GM11168 (cell line): Measurements from ENCODE around the gene SYNJ1.

Experiments used
- in situ Hi-C: fragments of 300-500 bp; cut with MboI; formaldehyde crosslinking; loops from one replicate; pipeline ENCODE4 v1.12.0; 2022; ENCODE audit warnings: low sequenced_read_pairs; ENCODE audit not compliant: unreplicated experiment

The SYNJ1 gene

DNA sequence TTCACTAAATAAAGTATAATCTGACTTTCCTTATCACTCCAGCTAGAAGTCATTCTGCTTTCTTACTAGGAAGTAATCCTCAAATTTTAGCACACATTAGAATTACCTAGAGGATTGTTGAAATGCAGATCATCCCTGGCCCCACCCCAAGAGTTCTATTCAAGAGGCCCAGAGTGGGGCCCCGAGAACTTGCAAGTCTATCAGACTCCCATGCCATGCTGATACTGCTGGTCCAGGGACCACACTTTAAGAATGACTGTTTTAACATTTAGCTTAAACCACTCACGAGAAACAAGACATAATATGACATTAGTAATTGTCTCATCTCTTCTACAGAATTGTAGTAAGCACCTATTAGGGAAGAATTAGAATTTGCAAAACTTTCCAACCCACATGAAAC is 7.7 kb upstream of the SYNJ1 start:
- in situ Hi-C loops, result no loop called here

DNA sequence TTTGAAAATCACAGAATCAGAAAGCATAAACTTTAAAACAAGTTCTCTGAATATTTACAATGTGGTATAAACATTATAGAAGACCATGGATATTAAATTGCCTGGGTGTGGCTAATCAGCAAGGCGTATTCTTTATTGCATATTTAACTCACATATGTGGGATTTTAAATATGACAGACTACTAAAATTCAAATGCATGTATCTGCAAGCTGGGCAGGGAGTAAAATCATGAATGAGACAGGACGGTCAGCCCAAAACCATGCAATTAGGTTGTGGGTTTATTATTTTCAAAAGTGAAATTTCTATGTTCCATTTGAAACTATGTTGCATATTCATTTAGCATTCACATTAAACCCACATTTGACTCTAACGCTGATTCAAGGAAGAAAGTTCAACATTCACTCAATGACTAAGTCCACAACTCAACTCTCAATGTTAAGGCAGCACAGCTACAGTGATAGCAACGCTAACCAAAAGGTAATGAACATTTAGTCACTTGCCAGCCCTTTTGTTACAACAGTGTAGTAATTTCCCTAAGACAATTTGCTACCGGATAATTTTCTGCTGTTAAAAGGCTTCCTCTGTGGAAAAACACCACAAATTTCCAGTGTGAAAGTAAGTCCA is 6.3 kb upstream of the SYNJ1 start:
- in situ Hi-C loops, result no loop called here

DNA sequence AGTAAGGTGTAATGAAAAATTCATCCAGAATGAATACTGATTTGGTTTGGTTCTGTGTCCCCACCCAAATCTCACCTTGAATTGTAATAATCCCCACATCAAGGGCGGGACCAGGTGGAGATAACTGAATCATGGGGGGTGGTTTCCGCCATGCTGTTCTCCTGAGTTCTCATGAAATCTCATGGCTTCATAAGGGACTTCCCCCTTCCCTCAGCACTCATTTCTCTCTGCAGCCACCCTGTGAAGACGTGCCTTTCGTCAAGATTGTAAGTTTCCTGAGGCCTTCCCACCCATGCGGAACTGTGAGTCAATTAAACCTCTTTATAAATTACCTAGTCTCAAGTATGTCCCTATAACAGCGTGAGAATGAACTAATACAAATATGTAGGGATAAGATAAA is 5.5 kb upstream of the SYNJ1 start:
- in situ Hi-C loops, result no loop called here

DNA sequence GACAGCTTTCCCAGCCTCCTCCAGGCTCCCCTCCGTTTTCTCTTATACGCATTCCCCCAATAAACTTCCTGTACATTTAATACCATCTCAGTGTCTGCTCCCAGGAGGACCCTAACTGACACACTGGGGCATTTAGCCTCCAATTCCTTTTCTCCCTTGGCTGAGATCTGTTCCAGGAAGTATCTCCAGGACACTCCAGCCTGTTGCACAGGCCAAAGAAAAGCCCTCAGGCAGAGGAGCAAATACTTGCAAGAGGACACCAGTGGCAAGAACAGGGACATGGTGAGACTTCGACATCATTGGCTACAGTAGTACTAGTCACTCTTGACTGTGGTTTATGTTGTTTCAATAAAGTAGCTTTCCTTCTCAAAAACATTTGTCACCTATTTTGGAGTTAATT is 4.7 kb upstream of the SYNJ1 start:
- in situ Hi-C loops, result no loop called here

DNA sequence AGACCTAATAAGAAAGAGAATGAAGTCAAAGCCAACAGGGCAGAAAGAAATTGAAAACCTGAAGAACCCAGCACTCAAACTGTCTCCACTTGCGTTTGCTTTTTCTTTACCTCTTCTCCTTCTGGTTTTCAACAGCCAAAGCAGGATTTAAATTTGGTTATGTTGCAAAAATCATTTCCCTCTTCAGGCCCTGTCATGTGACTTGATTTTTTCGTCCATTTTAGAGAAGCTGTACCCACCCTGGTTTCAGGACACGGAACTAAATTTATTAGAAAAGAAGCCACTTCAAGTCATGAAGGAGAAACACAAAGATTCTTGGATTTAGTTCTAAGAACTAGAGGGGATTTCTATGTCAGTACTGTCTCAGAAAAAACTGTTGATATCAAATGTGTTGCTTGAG is 1.0 kb upstream of the SYNJ1 start:
- in situ Hi-C loops, result no loop called here

DNA sequence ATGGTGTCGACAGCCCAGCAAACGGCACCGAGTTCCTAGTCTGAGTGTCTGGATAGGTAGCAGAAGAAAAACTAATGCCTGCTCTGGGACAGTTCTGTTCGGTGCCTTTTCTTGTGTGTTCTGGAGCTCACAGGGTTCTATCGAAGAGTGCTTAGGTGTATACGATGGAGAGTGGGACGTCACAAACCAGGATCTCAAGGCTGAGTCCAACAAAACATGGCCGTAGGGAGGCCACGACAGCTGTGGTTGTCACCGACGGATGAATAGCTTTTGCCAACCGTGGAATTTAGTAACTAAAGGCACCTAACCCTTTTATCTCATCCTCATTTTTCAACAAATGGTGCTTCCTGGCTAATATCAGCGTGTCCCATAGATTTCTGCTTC is 635 bp upstream of the SYNJ1 start:
- in situ Hi-C loops, result no loop called here

DNA sequence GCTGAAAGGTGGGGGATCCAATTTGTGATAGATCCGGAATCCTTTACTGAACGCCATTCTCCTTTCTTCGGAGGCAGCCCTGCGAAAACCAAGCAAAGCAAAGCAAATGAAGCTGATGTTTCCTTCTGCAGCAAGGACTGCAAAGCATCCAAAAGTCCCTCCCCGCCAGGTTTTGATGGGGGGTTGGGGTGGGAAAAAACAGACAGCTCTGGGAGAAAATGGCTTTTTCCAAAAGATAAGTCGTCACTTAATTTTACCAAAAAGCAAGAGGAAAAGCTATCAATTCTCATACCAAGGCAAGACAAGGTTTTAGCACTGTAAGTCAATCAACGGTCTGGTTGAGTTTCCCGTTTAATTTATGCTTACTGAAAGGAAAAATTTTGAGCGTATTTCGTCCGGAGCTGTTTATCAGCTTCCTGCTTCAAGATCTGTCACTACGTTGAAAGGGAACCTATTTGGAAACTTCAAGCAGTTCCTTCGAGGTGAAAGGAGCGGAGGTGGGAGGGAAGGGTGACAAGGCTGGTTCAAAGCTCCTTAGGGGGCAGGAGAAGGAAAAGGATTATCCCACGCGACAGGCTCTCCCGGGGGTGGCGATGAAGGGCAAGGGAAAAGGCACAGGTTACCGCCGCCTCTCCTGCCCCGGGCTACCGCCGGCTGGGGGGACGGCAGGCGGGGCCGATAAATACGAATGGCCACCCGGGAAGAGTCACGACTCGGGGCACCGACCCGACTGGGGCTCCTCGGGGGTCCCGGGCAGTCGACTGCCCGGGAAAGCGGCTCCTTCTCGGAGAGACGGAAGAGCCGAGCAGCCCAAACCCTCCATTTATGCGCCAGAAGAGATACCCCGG is 750 bp downstream of the SYNJ1 start:
- in situ Hi-C loops, result no loop called here

DNA sequence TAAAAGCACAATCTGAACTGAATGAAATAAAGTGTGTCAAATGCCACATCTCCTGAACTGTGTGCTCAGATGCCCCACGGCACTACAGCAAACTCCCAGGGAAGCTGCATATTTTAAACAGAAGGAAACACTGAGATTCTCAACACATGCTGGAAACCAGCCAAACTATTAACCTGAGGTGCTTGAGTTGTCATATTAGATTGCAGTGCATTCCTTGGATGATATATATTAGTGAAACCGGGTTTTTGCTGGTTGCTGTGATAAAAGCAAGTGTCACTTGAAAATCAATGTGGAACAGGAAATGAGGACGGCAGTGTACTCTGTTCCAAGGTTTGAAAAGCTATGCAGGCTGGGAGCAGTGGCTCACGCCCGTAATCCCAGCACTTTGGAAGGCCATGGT is 8.7 kb downstream of the SYNJ1 start:
- in situ Hi-C loops, result no loop called here

DNA sequence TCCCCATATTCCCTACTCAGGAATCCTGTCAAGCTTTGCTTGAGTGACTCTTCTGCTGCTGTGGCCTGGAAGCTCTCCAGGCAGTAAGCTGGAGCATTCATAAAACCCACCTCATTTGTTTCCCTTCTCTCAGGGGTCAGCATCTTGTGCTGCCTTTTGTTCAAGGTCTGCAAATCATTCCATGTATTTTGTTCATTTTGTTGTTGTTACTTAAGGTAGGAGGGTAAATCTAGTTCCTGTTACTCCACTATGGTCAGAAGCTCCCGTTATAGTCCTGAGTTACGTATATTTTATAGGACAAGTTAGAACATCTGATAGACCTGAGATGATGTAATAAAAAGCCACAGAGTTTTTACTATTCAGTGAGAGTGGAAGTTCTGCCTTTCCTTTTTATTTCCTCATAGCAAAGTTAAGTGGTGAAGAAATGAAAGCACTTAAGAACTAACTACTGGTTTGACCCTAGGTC is 9.9 kb downstream of the SYNJ1 start:
- in situ Hi-C loops, result no loop called here

DNA sequence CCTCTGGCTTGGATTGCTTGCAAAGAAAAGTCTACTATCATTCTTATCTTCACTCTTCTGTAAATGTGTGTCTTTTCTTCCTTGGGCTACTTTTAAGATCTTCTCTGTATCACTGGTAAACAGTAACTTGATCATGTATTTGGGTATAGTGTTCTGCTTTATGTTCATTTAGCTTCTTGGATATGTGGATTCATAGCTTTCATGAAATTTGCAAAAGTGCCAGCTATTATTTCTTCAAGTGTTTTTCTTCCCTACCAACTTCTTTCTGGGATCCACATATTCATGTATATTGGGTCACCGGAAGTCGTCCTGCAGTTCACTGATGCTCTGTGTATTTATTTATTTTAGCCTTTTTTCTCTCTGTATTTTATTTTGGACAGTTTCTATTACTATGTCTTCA is 11.3 kb downstream of the SYNJ1 start:
- in situ Hi-C loops, result no loop called here

DNA sequence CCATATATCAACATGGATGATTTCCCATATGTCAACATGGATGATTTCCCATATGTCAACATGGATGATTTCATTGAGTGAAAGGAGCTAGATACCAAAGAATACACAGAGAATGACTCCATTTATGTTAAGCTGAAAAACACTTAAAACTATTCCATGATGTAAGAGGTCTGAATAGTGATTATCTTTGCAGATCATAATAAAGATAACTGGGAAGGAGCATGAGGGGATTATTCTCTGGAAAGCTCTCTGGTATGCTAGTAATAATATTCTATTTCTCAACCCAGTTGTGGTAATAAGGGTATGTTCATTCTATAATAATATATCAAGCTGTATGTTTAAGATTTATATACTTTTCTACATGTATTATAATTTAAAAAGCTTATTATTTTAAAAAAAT is 14.1 kb downstream of the SYNJ1 start:
- in situ Hi-C loops, result no loop called here

DNA sequence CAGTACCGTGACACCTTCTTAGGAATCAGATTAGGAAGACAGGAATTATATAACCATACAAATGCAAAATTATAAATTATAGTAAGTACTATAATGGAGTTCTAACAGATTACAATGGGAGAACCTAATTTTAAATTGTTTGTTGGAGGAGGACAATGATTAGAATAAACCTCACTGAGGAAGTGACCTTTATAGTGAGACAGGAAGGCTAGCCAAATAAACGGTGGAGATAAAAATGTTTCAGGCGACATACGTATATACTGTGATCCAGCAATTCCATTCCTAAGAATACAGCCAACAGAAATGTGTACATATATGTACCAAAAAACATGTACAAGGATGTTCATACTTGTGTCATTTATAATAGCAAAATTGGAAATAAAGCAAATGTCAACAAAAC is 15.2 kb downstream of the SYNJ1 start:
- in situ Hi-C loops, result no loop called here

DNA sequence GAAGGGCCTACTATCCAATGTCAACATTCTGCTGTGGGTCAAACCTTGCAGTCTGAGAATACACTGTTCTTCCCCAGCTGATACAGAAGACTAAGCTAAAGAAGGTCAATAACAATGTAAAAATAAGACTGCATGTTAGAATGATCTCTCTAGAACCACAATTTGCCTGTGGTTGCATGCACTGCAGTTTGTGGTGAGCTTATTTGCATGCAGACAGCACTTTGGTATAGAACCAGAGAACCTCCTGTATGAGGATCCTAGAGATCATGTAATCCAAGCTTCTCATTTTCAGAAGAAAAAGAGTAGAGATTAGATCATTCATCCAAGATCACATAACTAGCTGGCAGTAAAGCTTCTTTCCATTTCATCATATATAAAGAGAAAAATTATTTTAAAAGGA is 15.8 kb downstream of the SYNJ1 start:
- in situ Hi-C loops, result no loop called here

DNA sequence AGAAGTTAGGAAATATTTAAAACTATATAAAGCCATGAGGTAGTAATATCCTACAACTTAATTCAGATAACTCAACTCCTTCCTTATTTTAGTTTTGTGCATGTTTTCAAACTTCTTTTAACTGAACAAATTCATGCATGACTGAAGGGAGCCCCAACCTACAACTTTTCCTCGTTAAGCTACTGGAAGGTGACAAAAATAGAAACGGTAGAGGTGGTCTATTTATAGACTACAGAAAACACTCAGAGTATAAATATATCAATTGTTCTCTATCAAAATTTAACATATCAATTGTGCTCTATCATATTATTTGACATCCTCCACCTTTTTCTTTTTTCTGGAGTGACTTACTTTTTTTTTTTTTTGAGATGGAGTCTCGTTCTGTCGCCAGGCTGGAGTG is 16.8 kb downstream of the SYNJ1 start:
- in situ Hi-C loops, result no loop called here

DNA sequence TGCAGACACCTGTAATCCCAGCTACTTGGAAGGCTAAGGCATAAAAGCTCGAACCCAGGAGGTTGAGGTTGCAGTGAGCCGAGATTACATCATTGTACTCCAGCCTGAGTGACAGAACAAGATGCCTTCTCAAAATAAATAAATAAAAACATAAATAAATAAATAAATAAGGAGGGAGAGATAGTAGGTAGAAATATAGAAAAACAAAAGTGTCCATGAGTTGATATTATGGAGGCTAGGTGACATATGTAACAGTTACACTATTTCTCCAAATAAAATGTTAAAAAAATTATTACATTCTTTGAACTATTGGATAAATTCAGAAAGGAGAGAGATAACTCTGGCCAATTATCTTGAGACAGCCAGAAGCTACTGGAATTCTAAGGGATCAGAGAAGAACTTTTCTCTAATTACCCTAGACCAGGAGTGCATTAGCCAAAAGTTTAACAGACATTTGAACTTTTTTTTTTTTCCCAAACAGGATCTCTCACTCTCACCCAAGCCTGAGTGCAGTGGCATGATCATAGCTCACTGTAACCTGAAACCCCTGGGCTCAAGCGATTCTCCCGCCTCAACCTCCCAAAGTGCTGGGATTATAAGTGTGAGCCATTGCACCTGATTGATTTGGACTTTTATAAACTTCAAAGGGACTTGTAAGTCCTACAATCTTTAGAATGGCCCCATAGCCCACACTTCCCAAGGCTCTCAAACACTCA is 17.6 kb downstream of the SYNJ1 start:
- in situ Hi-C loops, result no loop called here

DNA sequence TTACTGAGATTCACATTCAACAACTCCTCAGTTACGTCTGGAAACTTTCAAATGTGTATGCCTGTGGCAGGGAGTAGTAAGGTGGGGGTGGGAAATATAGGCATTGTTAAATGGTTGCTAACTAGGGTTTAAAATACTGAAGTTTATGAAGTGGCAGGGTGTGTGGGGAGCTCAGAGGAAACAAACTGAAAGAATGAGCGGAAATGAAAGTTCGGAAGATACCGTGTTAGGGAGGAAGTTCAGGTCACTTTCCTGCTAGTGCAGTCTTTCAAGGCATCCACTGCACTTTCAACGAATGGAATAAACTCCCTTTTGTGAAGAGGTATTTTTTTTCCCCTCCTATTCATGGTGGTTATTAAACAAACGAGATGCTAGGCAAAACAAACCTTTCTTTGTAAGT is 19.7 kb downstream of the SYNJ1 start:
- in situ Hi-C loops, result no loop called here

DNA sequence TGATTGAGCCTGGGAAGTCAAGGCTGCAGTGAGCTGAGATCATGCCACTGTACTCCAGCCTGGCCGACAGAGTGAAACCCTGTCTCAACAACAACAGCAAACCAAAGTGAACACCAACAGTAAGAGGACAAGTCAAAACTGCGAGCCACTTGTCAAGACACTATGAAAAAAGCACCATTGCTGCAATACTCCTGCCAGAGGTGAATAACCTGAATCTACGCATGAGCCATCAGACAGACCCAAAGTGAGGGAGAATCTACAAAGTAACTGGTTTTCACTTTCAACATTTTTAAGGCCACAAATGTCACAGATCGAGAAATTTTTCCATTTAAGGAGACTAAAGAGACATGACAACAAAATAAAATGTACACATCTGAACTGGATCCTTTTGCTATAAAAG is 21.9 kb downstream of the SYNJ1 start:
- in situ Hi-C loops, result no loop called here

DNA sequence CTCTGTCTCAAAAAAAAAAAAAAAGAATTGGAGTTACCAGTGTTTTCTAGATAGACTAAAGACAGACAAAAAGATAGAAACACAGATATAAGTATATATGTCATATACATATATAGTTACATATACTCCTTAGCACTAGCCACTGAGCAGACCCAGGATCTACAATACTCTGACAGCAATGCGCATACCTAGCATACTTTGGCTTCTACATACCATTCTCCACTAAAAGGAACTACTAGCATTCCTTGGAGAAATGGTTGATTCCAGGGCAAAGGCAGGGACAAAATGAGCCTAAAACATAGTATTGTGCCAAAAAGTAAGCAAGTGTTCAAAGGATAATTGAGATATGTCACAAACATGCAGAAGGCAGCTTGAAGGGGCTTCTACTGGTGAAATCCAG is 22.7 kb downstream of the SYNJ1 start:
- in situ Hi-C loops, result no loop called here

DNA sequence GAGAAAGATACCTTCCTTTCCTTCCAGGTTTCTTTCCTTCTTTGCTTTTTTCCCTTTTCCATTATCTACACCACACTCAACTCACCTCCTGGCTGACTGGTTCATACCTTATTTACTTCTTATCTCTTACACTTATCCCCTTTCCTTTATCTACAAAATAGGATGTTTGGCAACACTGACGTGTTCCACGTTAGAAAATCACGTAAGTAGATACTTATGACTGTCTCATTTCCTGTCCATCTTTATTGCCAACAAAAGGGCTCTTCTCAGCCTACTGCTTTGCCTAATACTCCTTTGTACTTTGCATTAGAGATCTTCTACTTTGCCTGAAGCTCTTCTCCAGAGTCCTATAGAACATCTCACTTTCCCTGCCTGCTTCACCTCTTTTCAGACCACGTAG is 25.1 kb downstream of the SYNJ1 start:
- in situ Hi-C loops, result no loop called here

DNA sequence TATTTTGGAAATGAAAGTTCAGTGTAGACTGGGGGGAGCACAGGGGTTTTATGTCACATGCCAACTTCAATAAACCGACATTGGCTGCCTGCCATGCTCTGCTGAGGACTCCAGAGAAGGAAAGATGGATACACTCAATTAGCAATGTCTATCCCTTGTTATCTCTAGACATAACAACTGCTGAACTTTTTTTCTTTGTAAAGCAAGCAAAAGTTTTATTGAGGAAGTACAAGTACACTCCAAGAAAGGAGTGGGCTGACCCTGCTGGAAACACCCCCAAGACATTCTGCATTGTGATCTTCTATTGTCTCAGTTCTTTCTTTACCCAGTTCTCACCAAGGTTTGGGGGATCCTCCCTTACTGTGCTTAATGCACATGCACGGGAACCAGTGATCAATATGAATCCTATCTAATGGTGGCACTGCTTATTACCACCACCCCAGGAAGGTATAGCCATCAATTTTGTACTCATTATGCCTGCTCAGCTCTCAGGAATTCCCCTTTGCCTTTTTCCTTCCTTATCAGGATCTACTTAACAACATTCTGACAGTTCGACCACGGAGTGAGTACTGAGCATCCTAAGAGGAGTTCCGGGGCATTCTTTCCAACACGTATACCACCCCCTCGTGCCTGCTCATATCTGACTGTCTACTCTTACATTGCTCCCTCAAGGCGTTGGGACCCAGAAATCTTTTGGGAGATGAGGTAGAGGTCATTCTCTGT is 28.7 kb downstream of the SYNJ1 start:
- in situ Hi-C loops, result no loop called here

DNA sequence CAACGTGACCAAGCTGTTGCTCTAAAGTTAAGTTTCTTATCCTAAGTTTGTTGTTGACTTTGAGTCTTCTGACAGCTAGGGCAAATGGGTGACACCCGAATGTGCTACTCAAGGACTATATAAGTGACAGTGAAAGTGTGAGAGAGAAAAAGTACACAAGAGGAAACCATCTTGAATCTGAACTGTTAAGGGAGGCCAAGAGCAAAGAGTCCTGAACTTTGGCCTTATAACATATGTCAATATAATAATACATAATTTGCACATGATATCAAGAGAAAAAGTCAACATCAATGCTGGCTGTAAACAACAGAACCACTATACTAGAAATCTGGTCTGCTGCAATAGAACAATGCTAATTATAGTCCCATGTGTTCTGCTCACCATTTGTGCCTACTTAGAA is 29.5 kb downstream of the SYNJ1 start:
- in situ Hi-C loops, result no loop called here
